Immature natural killer cell (primary cell): ENCODE results near the gene AFP. TPM values are rescaled to one million over a fixed set of nuclear protein-coding genes. Genes with fewer than 3 reads are reported as not detected.

ENCODE experiments used
- DNase-seq, 3 donors: peaks; one replicate each; pipeline ENCODE4 v3.0.0; 2022; ENCODE audit warnings: mixed read lengths in 1 of 3
- H3K27ac Mint-ChIP-seq, 6 donors: one replicate each; pipeline ENCODE4 v1.8.0; 2020; ENCODE audit warnings: mixed read lengths in 6 of 6, mild to moderate bottlenecking in 5 of 6, inconsistent platforms in 4 of 6, moderate library complexity in 3 of 6
- H3K27me3 Mint-ChIP-seq, 3 donors: one replicate each; pipeline ENCODE4 v1.8.0; 2020 to 2021; ENCODE audit warnings: low read depth in 3 of 3, mild to moderate bottlenecking in 3 of 3, mixed read lengths in 3 of 3, moderate library complexity in 3 of 3, inconsistent platforms in 1 of 3
- H3K36me3 Mint-ChIP-seq, 3 donors: one replicate each; pipeline ENCODE4 v1.8.0; 2020; ENCODE audit warnings: mixed read lengths in 3 of 3, inconsistent platforms in 2 of 3, mild to moderate bottlenecking in 2 of 3
- H3K4me1 Mint-ChIP-seq, 2 donors: one replicate each; pipeline ENCODE4 v1.8.0; 2020; ENCODE audit warnings: inconsistent platforms in 2 of 2, mild to moderate bottlenecking in 2 of 2, mixed read lengths in 2 of 2, moderate library complexity in 1 of 2
- H3K4me3 Mint-ChIP-seq, 5 donors: one replicate each; pipeline ENCODE4 v1.8.0; 2020; ENCODE audit warnings: mild to moderate bottlenecking in 5 of 5, mixed read lengths in 5 of 5, inconsistent platforms in 3 of 5, moderate library complexity in 3 of 5
- H3K9me3 Mint-ChIP-seq, 6 donors: one replicate each; pipeline ENCODE4 v1.8.0; 2020; ENCODE audit warnings: mild to moderate bottlenecking in 6 of 6, mixed read lengths in 6 of 6, inconsistent platforms in 4 of 6, moderate library complexity in 3 of 6
- polyA plus RNA-seq, 3 donors: library from polyadenylated mRNA; unstranded; fragments of 300-500 nt; fragmentation: Illumina TruSeq; gene quantifications; one replicate each; pipeline ENCODE4 v1.2.3, GENCODE V29; 2021

The AFP gene
- polyA plus RNA-seq, 3 donors from 2014 or later: not detected

DNA sequence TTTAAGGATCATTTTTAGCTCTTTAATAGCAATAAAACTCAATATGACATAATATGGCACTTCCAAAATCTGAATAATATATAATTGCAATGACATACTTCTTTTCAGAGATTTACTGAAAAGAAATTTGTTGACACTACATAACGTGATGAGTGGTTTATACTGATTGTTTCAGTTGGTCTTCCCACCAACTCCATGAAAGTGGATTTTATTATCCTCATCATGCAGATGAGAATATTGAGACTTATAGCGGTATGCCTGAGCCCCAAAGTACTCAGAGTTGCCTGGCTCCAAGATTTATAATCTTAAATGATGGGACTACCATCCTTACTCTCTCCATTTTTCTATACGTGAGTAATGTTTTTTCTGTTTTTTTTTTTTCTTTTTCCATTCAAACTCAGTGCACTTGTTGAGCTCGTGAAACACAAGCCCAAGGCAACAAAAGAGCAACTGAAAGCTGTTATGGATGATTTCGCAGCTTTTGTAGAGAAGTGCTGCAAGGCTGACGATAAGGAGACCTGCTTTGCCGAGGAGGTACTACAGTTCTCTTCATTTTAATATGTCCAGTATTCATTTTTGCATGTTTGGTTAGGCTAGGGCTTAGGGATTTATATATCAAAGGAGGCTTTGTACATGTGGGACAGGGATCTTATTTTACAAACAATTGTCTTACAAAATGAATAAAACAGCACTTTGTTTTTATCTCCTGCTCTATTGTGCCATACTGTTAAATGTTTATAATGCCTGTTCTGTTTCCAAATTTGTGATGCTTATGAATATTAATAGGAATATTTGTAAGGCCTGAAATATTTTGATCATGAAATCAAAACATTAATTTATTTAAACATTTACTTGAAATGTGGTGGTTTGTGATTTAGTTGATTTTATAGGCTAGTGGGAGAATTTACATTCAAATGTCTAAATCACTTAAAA lies 16.6 kb upstream of the AFP start:
- peaks cover 0 to 4% (median 0%) of the 10 kb centered on the region in 3 donors for H3K27me3 Mint-ChIP-seq
- H3K9me3 Mint-ChIP-seq: peaks cover 0 to 5% (median 0%) of the 10 kb centered on the region in 6 donors
- no peak overlapping the region for H3K4me3 Mint-ChIP-seq
- DNase-seq: no peak
- H3K4me1 Mint-ChIP-seq: no peaks in the 10 kb centered on the region
- H3K27ac Mint-ChIP-seq: no peak overlapping the region
- H3K36me3 Mint-ChIP-seq: no peaks in the 10 kb centered on the region

DNA sequence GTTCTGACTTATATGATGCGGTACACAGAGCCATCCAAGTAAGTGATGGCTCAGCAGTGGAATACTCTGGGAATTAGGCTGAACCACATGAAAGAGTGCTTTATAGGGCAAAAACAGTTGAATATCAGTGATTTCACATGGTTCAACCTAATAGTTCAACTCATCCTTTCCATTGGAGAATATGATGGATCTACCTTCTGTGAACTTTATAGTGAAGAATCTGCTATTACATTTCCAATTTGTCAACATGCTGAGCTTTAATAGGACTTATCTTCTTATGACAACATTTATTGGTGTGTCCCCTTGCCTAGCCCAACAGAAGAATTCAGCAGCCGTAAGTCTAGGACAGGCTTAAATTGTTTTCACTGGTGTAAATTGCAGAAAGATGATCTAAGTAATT lies 15.4 kb upstream of the AFP start:
- peaks cover 0 to 4% (median 0%) of the 10 kb centered on the region in 3 donors for H3K27me3 Mint-ChIP-seq
- H3K36me3 Mint-ChIP-seq: no peaks in the 10 kb centered on the region
- H3K9me3 Mint-ChIP-seq: peaks cover 0 to 5% (median 0%) of the 10 kb centered on the region in 6 donors
- H3K27ac Mint-ChIP-seq: no peak overlapping the region
- H3K4me3 Mint-ChIP-seq: no peak overlapping the region
- H3K4me1 Mint-ChIP-seq: no peaks in the 10 kb centered on the region
- no peak for DNase-seq

- H3K9me3 Mint-ChIP-seq: peaks cover 0 to 9% (median 0%) of the 10 kb centered on the region in 6 donors
- no peaks in the 10 kb centered on the region for H3K36me3 Mint-ChIP-seq
- peaks cover 0 to 4% (median 0%) of the 10 kb centered on the region in 3 donors for H3K27me3 Mint-ChIP-seq
- H3K4me1 Mint-ChIP-seq: no peaks in the 10 kb centered on the region
- DNase-seq: no peak
- H3K27ac Mint-ChIP-seq: no peak overlapping the region
- H3K4me3 Mint-ChIP-seq: no peak overlapping the region
These were observed 14.1 kb upstream of the AFP start for GRCh38 chr4:73421708-73422457.

DNA sequence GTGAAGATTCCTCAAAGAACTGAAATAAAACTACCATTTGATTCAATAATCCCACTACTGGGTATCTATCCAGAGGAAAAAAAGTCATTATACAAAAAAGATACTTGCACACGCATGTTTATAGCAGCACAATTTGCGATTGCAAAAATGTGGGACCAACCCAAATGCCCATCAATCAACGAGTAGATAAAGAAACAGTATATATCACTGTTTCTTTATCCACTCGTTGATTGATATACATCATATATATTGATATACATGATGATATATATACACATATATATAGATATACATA lies 13.6 kb upstream of the AFP start:
- Mint-ChIP-seq H3K36me3 (no peaks in the 10 kb centered on the region), H3K27ac (no peak overlapping the region), H3K4me3 (no peak overlapping the region), H3K27me3 (peaks cover 0 to 4% (median 0%) of the 10 kb centered on the region in 3 donors), H3K4me1 (no peaks in the 10 kb centered on the region), H3K9me3 (peaks cover 0 to 9% (median 0%) of the 10 kb centered on the region in 6 donors)
- DNase-seq: no peak

DNA sequence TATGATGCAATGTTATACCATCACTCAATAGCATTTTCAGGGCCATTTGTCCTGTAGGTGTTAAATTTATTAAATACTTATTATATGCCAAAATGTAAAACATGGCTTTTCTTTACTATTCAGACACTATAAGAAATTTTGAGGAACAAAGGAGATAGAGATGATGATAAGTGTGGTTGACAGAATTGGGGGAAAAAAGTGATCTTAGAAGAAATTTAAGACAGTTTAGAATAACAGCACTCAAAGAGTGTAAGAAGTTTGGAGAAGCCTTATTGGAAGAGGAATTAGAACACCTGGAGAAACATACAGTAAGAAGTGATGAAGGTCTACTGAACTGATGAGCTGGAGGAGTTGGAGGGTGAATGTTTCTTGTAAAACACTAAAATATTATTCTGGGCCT lies 12.8 kb upstream of the AFP start:
- no peak overlapping the region for H3K27ac Mint-ChIP-seq
- no peak overlapping the region for H3K4me3 Mint-ChIP-seq
- no peak for DNase-seq
- peaks cover 0 to 4% (median 0%) of the 10 kb centered on the region in 3 donors for H3K27me3 Mint-ChIP-seq
- peaks cover 0 to 9% (median 0%) of the 10 kb centered on the region in 6 donors for H3K9me3 Mint-ChIP-seq
- H3K36me3 Mint-ChIP-seq: no peaks in the 10 kb centered on the region
- no peaks in the 10 kb centered on the region for H3K4me1 Mint-ChIP-seq

GRCh38 chr4:73426666-73427065 lies 9.4 kb upstream of the AFP start:
- no peak for DNase-seq
- Mint-ChIP-seq H3K27ac (no peak overlapping the region), H3K4me3 (no peak overlapping the region), H3K27me3 (peaks cover 0 to 2% (median 0%) of the 10 kb centered on the region in 3 donors), H3K9me3 (peaks cover 0 to 7% (median 0%) of the 10 kb centered on the region in 6 donors), H3K36me3 (no peaks in the 10 kb centered on the region), H3K4me1 (no peaks in the 10 kb centered on the region)

DNA sequence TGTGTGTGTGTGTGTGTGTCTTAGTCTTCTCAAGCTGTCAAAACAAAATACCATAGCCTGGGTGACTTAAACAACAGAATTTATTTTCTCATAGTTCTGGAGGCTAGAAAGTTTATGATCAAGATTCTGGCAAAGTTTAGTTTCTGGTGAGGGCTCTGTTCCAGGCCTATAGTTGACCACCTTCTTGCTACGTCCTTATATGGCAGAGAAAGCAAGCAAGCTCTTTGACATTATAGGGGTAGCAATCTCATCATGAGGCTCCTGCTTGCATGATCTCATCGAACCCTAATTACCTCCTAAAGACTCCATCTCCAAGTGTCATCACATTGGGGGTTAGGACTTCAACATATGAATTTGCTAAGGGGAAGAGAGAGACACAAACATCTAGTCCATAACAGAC lies 6.9 kb upstream of the AFP start:
- H3K27me3 Mint-ChIP-seq: no peaks in the 10 kb centered on the region
- H3K27ac Mint-ChIP-seq: no peak overlapping the region
- H3K4me3 Mint-ChIP-seq: no peak overlapping the region
- no peaks in the 10 kb centered on the region for H3K36me3 Mint-ChIP-seq
- no peak for DNase-seq
- no peaks in the 10 kb centered on the region for H3K4me1 Mint-ChIP-seq
- H3K9me3 Mint-ChIP-seq: peaks cover 0 to 4% (median 0%) of the 10 kb centered on the region in 6 donors

- Mint-ChIP-seq H3K36me3 (no peaks in the 10 kb centered on the region), H3K27me3 (no peaks in the 10 kb centered on the region), H3K9me3 (peaks cover 0 to 4% (median 0%) of the 10 kb centered on the region in 6 donors), H3K4me1 (no peaks in the 10 kb centered on the region), H3K4me3 (no peak overlapping the region), H3K27ac (no peak overlapping the region)
- DNase-seq: no peak
These were observed 6.0 kb upstream of the AFP start for GRCh38 chr4:73429826-73430587.

DNA sequence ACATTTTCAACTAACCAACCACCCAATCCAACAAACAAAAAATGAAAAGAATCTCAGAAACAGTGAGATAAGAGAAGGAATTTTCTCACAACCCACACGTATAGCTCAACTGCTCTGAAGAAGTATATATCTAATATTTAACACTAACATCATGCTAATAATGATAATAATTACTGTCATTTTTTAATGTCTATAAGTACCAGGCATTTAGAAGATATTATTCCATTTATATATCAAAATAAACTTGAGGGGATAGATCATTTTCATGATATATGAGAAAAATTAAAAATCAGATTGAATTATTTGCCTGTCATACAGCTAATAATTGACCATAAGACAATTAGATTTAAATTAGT lies 4.2 kb upstream of the AFP start:
- no peak overlapping the region for H3K27ac Mint-ChIP-seq
- no peaks in the 10 kb centered on the region for H3K27me3 Mint-ChIP-seq
- H3K36me3 Mint-ChIP-seq: no peaks in the 10 kb centered on the region
- no peak for DNase-seq
- peaks cover 0 to 2% (median 0%) of the 10 kb centered on the region in 6 donors for H3K9me3 Mint-ChIP-seq
- H3K4me1 Mint-ChIP-seq: no peaks in the 10 kb centered on the region
- no peak overlapping the region for H3K4me3 Mint-ChIP-seq

- Mint-ChIP-seq H3K27me3 (no peaks in the 10 kb centered on the region), H3K9me3 (peaks cover 0 to 2% (median 0%) of the 10 kb centered on the region in 6 donors), H3K4me1 (no peaks in the 10 kb centered on the region), H3K4me3 (no peak overlapping the region), H3K36me3 (no peaks in the 10 kb centered on the region), H3K27ac (no peak overlapping the region)
- no peak for DNase-seq
These were observed 3.6 kb upstream of the AFP start for GRCh38 chr4:73432169-73433000.

GRCh38 chr4:73433140-73433539 lies 2.9 kb upstream of the AFP start:
- Mint-ChIP-seq H3K27ac (no peak overlapping the region), H3K27me3 (no peaks in the 10 kb centered on the region)

GRCh38 chr4:73434311-73434710 lies 1.7 kb upstream of the AFP start:
- H3K9me3 Mint-ChIP-seq: peaks cover 0 to 2% (median 0%) of the 10 kb centered on the region in 6 donors
- H3K27ac Mint-ChIP-seq: no peak overlapping the region
- no peak for DNase-seq
- H3K36me3 Mint-ChIP-seq: no peaks in the 10 kb centered on the region
- H3K4me1 Mint-ChIP-seq: no peaks in the 10 kb centered on the region
- H3K27me3 Mint-ChIP-seq: no peaks in the 10 kb centered on the region
- no peak overlapping the region for H3K4me3 Mint-ChIP-seq

More at GRCh38 chr4:73433140-73433539, 2.9 kb upstream of the AFP start:
- no peak for DNase-seq
- Mint-ChIP-seq H3K4me3 (no peak overlapping the region), H3K9me3 (peaks cover 0 to 2% (median 0%) of the 10 kb centered on the region in 6 donors), H3K4me1 (no peaks in the 10 kb centered on the region), H3K36me3 (no peaks in the 10 kb centered on the region)
